ENCODE measurements around the gene COL4A4. TPM values are rescaled to one million over a fixed set of nuclear protein-coding genes. Genes with fewer than 3 reads are reported as not detected.
A peak's percentile ranks its signal among the peaks of the same experiment; 100 is the strongest.

The COL4A4 gene
- total and polyA plus RNA-seq, 2 donors (not counting 1 experiment from before 2014, with no cell fraction given): 6.2 to 30.2 TPM

DNA sequence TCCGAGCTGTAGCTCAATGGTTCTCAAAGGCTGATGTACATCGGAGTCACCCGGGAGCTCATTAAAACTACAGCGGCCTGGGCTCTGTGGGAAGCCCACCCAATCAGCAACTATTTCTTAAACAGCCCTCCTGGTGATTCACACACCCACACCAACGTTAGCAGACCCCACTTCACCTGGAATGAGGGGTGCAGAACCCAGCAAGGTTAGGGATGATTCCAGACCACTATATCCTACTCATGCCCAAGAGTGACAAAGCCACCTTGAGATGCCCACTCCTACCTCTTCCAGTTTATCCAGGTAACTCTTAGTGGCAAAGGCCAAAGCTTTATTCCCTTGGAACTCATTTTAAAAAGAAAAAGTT is 178.4 kb downstream of the COL4A4 start:
- Histone ChIP-seq H3K4me3 (ENCODE audit: control extremely low read depth in 1 of 5, extremely low read depth in 1 of 5, insufficient read depth in 1 of 5, low read depth in 2 of 5, low read length in 4 of 5) (no peak overlapping the region), H2AFZ (ENCODE audit: insufficient read depth, low read depth, low read length, poor library complexity, severe bottlenecking) (no peak overlapping the region), H3K4me1 (ENCODE audit: control insufficient read depth in 2 of 2, insufficient read depth in 2 of 2, low read length in 2 of 2) (peaks cover 18 to 20% of the 10 kb centered on the region in 2 donors), H4K20me1 (ENCODE audit: control insufficient read depth, insufficient read depth, low read length, poor library complexity, severe bottlenecking) (peaks cover 11% of the 10 kb centered on the region), H3K27ac (ENCODE audit: low read length in 2 of 2) (no peak overlapping the region), H3K4me2 (replicated peaks; ENCODE audit: low read depth, low read length, poor library complexity, severe bottlenecking) (no peak overlapping the region), H3K9ac (ENCODE audit: low read length) (no peak overlapping the region), H3K27me3 (replicated peaks in 1 of 4; ENCODE audit: control extremely low read depth in 1 of 4, control insufficient read depth in 3 of 4, insufficient read depth in 4 of 4, low read length in 3 of 4) (no peaks in the 10 kb centered on the region), H3K9me3 (ENCODE audit: control extremely low read depth in 1 of 3, control insufficient read depth in 2 of 3, insufficient read depth in 1 of 3, low read length in 2 of 3) (no peaks in the 10 kb centered on the region), H3K79me2 (ENCODE audit: control insufficient read depth, insufficient read depth, low read length) (no peaks in the 10 kb centered on the region), H3K36me3 (replicated peaks in 1 of 2; ENCODE audit: control extremely low read depth in 1 of 2, control insufficient read depth in 1 of 2, extremely low read depth in 1 of 2, insufficient read depth in 2 of 2, low read length in 1 of 2) (peaks cover 4 to 8% of the 10 kb centered on the region in 2 experiments)
- Mint-ChIP-seq H3K27ac (no peak overlapping the region), H3K27me3 (no peaks in the 10 kb centered on the region), H3K9me3 (ENCODE audit: insufficient read depth) (no peaks in the 10 kb centered on the region), H3K4me3 (no peak overlapping the region), H3K4me1 (peaks cover 26% of the 10 kb centered on the region)
- TF ChIP-seq EZH2 (IDR thresholded peaks at IDR 0.05; ENCODE audit: borderline replicate concordance, insufficient read depth, low read depth, low read length, poor library complexity, severe bottlenecking) (no peak), CTCF (IDR thresholded peaks at IDR 0.05) (peak; percentile 23)
- POLR2A ChIA-PET: no interaction called here
- intact Hi-C loops (cut with micrococcal nuclease): loop anchor here (1.0 to 2.0 kb wide), 6 partner anchors 79 to 563 kb away; no protein-coding TSS in a partner anchor
- 88% methylated on average over 5 of the region's 5 CpGs for WGBS (ENCODE audit: insufficient coverage)
- CTCF ChIA-PET: interaction anchor here (0.6 to 4.1 kb wide), 24 partner anchors 9 to 1320 kb away, joined by 3 to 70 read pairs (median 4); partner anchors contain the start of gene IRS1
- ATAC-seq (ENCODE audit: low read depth): no peak
- DNase-seq: no peak

GRCh38 chr2:226984750-226985582 is 179.0 kb downstream of the COL4A4 start:
- Histone ChIP-seq H3K4me1 (ENCODE audit: control insufficient read depth in 2 of 2, insufficient read depth in 2 of 2, low read length in 2 of 2) (peaks cover 18 to 20% of the 10 kb centered on the region in 2 donors), H2AFZ (ENCODE audit: insufficient read depth, low read depth, low read length, poor library complexity, severe bottlenecking) (no peak overlapping the region), H3K27me3 (replicated peaks in 1 of 4; ENCODE audit: control extremely low read depth in 1 of 4, control insufficient read depth in 3 of 4, insufficient read depth in 4 of 4, low read length in 3 of 4) (no peaks in the 10 kb centered on the region), H3K9me3 (ENCODE audit: control extremely low read depth in 1 of 3, control insufficient read depth in 2 of 3, insufficient read depth in 1 of 3, low read length in 2 of 3) (no peaks in the 10 kb centered on the region), H3K4me3 (ENCODE audit: control extremely low read depth in 1 of 5, extremely low read depth in 1 of 5, insufficient read depth in 1 of 5, low read depth in 2 of 5, low read length in 4 of 5) (no peak overlapping the region), H3K9ac (ENCODE audit: low read length) (peak overlapping the region; percentile 19), H3K36me3 (replicated peaks in 1 of 2; ENCODE audit: control extremely low read depth in 1 of 2, control insufficient read depth in 1 of 2, extremely low read depth in 1 of 2, insufficient read depth in 2 of 2, low read length in 1 of 2) (peaks cover 4 to 12% of the 10 kb centered on the region in 2 experiments), H4K20me1 (ENCODE audit: control insufficient read depth, insufficient read depth, low read length, poor library complexity, severe bottlenecking) (peaks cover 11% of the 10 kb centered on the region), H3K4me2 (replicated peaks; ENCODE audit: low read depth, low read length, poor library complexity, severe bottlenecking) (peak overlapping the region; percentile 47), H3K27ac (ENCODE audit: low read length in 2 of 2) (peak overlapping the region; percentile 50 to 80), H3K79me2 (ENCODE audit: control insufficient read depth, insufficient read depth, low read length) (no peaks in the 10 kb centered on the region)
- no peaks in the 10 kb centered on the region for H3K9me3 Mint-ChIP-seq (ENCODE audit: insufficient read depth)
- intact Hi-C loops (cut with micrococcal nuclease): loop anchor here (1.0 to 2.0 kb wide), 6 partner anchors 78 to 562 kb away; no protein-coding TSS in a partner anchor
- peak; percentile 90 for TF ChIP-seq CTCF (IDR thresholded peaks at IDR 0.05)
- TF ChIP-seq EZH2 (IDR thresholded peaks at IDR 0.05; ENCODE audit: borderline replicate concordance, insufficient read depth, low read depth, low read length, poor library complexity, severe bottlenecking): no peak
- no peaks in the 10 kb centered on the region for H3K27me3 Mint-ChIP-seq
- peaks cover 26% of the 10 kb centered on the region for H3K4me1 Mint-ChIP-seq
- ChIA-PET CTCF (interaction anchor here (0.6 to 4.1 kb wide), 29 partner anchors 8 to 1323 kb away, joined by 3 to 70 read pairs (median 4); partner anchors contain the start of gene IRS1), POLR2A (interaction anchor here (0.6 to 1.8 kb wide), 3 partner anchors 149 to 1096 kb away, joined by 4 to 11 read pairs (median 8); partner anchors contain the start of gene RHBDD1)
- ATAC-seq (ENCODE audit: low read depth): peak; percentile 88
- DNase-seq: peak; percentile 72
- WGBS (ENCODE audit: insufficient coverage): 100% methylated on average over 4 of the region's 8 CpGs
- H3K4me3 Mint-ChIP-seq: no peak overlapping the region
- H3K27ac Mint-ChIP-seq: peak overlapping the region; percentile 86

All from B cell (primary cell).